ENCODE results near the gene DOCK3.
"Not testable (repeated sequence)": the region's sequence is repeated elsewhere in the genome, so short reads cannot be mapped to it uniquely, and the experiment has no call there.

The DOCK3 gene

GRCh38 chr3:51139616-51140015 is 464.9 kb downstream of the DOCK3 start:
- DNase-seq: no peak

GRCh38 chr3:51141573-51141972 is 466.8 kb downstream of the DOCK3 start:
- DNase-seq: no peak

- no peak for DNase-seq
These were observed 471.3 kb downstream of the DOCK3 start for GRCh38 chr3:51145811-51146585.

GRCh38 chr3:51146781-51147180 is 472.1 kb downstream of the DOCK3 start:
- no peak for DNase-seq

- DNase-seq: no peak
These were observed 481.4 kb downstream of the DOCK3 start for GRCh38 chr3:51156147-51156546.

GRCh38 chr3:51163051-51163450 is 488.3 kb downstream of the DOCK3 start:
- DNase-seq: no peak

GRCh38 chr3:51173518-51174271 is 499.0 kb downstream of the DOCK3 start:
- no peak for DNase-seq

- DNase-seq: no peak
These were observed 502.2 kb downstream of the DOCK3 start for GRCh38 chr3:51176923-51177322.

- not testable (repeated sequence) for DNase-seq
These were observed 511.7 kb downstream of the DOCK3 start for GRCh38 chr3:51186446-51186845.

GRCh38 chr3:51190199-51190598 is 515.5 kb downstream of the DOCK3 start:
- DNase-seq: no peak

GRCh38 chr3:51190827-51191226 is 516.1 kb downstream of the DOCK3 start:
- no peak for DNase-seq

- no peak for DNase-seq
These were observed 517.0 kb downstream of the DOCK3 start for GRCh38 chr3:51191768-51192167.

GRCh38 chr3:51198477-51198876 is 523.8 kb downstream of the DOCK3 start:
- DNase-seq: no peak

- DNase-seq: not testable (repeated sequence)
These were observed 524.6 kb downstream of the DOCK3 start for GRCh38 chr3:51199296-51199695.

GRCh38 chr3:51216291-51216690 is 541.6 kb downstream of the DOCK3 start:
- DNase-seq: no peak

- DNase-seq: no peak
These were observed 547.2 kb downstream of the DOCK3 start for GRCh38 chr3:51221959-51222358.

GRCh38 chr3:51224283-51224682 is 549.6 kb downstream of the DOCK3 start:
- no peak for DNase-seq

- DNase-seq: no peak
These were observed 550.1 kb downstream of the DOCK3 start for GRCh38 chr3:51224843-51225242.

- no peak for DNase-seq
These were observed 568.2 kb downstream of the DOCK3 start for GRCh38 chr3:51242939-51243338.

- DNase-seq: no peak
These were observed 569.2 kb downstream of the DOCK3 start for GRCh38 chr3:51243924-51244323.

- DNase-seq: no peak
These were observed 571.1 kb downstream of the DOCK3 start for GRCh38 chr3:51245867-51246266.

GRCh38 chr3:51257870-51258269 is 583.1 kb downstream of the DOCK3 start:
- DNase-seq: no peak

- DNase-seq: not testable (repeated sequence)
These were observed 589.4 kb downstream of the DOCK3 start for GRCh38 chr3:51264166-51264565.

- DNase-seq: no peak
These were observed 593.4 kb downstream of the DOCK3 start for GRCh38 chr3:51268132-51268531.
